ENCODE data around the gene CFAP221. TPM values are rescaled to one million over a fixed set of nuclear protein-coding genes. Genes with fewer than 3 reads are reported as not detected.

CFAP221 gene
- polyA plus RNA-seq, 2 of the 4 experiments (the other 2 are of a cell fraction) = 0.17 to 0.30 TPM

DNA sequence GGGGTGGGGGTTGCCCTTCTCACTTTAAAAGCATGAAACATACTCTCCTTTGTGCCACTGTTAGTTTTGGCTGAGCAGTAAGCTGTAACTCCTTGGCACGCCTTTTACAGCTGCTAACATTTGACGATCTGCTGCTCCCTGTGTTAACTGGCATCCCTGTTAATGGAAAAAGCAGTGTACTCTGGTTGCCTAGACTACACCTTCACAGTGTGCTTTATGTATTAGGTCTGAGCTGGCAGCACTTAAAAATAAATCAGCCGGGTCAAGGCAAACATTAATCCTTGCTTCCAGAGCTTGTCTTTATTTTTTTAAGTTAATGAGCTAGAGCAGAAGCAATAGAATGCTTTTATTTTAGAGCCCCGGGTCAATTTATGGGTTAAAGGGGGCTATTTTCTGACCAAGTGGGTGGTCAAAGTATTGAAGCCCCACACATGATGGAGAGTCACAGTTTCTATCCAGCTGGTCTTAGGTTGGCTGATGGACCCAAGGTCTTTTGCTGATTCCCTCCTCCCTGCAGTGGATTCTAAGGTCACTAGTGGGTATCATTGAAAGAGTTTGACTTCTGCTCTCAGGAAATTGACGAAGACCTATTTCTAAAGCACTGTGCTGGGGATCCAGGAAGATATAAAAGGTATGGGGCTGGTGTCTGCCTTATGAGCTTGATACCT lies 54.5 kb downstream of the CFAP221 start:
- Histone ChIP-seq H3K4me1 (no peaks in the 10 kb centered on the region), H3K27ac (no peak overlapping the region), H3K9me3 (no peaks in the 10 kb centered on the region), H3K4me3 (no peak overlapping the region), H3K4me2 (no peak overlapping the region)
- no peak for ATAC-seq
- FAIRE-seq = no peak
- POLR2A ChIA-PET = no interaction called here
- TF ChIP-seq GATA3 (IDR thresholded peaks at IDR 0.05; ENCODE audit: borderline replicate concordance) (no peak), REST (IDR thresholded peaks at IDR 0.05) (no peak), NR3C1 (IDR thresholded peaks at IDR 0.05) (no peak), SMC3 (IDR thresholded peaks at IDR 0.05) (no peak), EP300 (IDR thresholded peaks at IDR 0.05) (no peak), RCOR1 (IDR thresholded peaks at IDR 0.05; ENCODE audit: low read depth, low read length) (no peak)
- TF ChIP-seq, protein P1, sequence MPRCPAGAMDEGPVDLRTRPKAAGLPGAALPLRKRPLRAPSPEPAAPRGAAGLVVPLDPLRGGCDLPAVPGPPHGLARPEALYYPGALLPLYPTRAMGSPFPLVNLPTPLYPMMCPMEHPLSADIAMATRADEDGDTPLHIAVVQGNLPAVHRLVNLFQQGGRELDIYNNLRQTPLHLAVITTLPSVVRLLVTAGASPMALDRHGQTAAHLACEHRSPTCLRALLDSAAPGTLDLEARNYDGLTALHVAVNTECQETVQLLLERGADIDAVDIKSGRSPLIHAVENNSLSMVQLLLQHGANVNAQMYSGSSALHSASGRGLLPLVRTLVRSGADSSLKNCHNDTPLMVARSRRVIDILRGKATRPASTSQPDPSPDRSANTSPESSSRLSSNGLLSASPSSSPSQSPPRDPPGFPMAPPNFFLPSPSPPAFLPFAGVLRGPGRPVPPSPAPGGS (IDR thresholded peaks at IDR 0.05) = no peak
- TF ChIP-seq, protein P2, sequence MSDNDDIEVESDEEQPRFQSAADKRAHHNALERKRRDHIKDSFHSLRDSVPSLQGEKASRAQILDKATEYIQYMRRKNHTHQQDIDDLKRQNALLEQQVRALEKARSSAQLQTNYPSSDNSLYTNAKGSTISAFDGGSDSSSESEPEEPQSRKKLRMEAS (IDR thresholded peaks at IDR 0.05) = no peak
- 49% methylated on average over 5 of the region's 5 CpGs for WGBS (ENCODE audit: missing lambda C conversion rate)
- CTCF ChIA-PET = interaction anchor here (0.6 kb wide), 1 partner anchor 17 kb away, joined by 3 read pairs; no protein-coding TSS in a partner anchor
- no peak for DNase-seq (ENCODE audit: low read depth in 1 of 2, low spot score in 1 of 2)

GRCh38 chr2:119599384-119599783 lies 55.1 kb downstream of the CFAP221 start:
- POLR2A ChIA-PET = no interaction called here
- H3K4me2 ChIP-seq = no peak overlapping the region
- 69% methylated on average over 2 of the region's 2 CpGs for WGBS (ENCODE audit: missing lambda C conversion rate)
- FAIRE-seq (no peak), ATAC-seq (no peak), DNase-seq (ENCODE audit: low read depth in 1 of 2, low spot score in 1 of 2) (no peak)
- TF ChIP-seq PBX3 (IDR thresholded peaks at IDR 0.05) (no peak), ZNF302 (CRISPR knock-in tag; IDR thresholded peaks at IDR 0.05) (no peak), ELK1 (IDR thresholded peaks at IDR 0.05; ENCODE audit: low read depth, low read length) (no peak), EHF (CRISPR knock-in tag; IDR thresholded peaks at IDR 0.05) (no peak)
- TF ChIP-seq, protein P3, sequence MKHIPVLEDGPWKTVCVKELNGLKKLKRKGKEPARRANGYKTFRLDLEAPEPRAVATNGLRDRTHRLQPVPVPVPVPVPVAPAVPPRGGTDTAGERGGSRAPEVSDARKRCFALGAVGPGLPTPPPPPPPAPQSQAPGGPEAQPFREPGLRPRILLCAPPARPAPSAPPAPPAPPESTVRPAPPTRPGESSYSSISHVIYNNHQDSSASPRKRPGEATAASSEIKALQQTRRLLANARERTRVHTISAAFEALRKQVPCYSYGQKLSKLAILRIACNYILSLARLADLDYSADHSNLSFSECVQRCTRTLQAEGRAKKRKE (CRISPR knock-in tag; IDR thresholded peaks at IDR 0.05; ENCODE audit: low read depth) = no peak
- H3K4me3 ChIP-seq = no peak overlapping the region
- no peaks in the 10 kb centered on the region for H3K4me1 ChIP-seq
- no peaks in the 10 kb centered on the region for H3K9me3 ChIP-seq
- H3K27ac ChIP-seq = no peak overlapping the region
- CTCF ChIA-PET = no interaction called here

GRCh38 chr2:119605096-119605495 lies 60.8 kb downstream of the CFAP221 start:
- WGBS (ENCODE audit: missing lambda C conversion rate) = 49% methylated on average over 4 of the region's 4 CpGs
- ATAC-seq (no peak), FAIRE-seq (no peak), DNase-seq (ENCODE audit: low read depth in 1 of 2, low spot score in 1 of 2) (no peak)
- no peaks in the 10 kb centered on the region for H3K9me3 ChIP-seq
- TF ChIP-seq CHD2 (IDR thresholded peaks at IDR 0.05; ENCODE audit: low read length, partially characterized antibody) = no peak
- H3K27ac ChIP-seq = no peak overlapping the region
- CTCF ChIA-PET = no interaction called here
- H3K4me1 ChIP-seq = no peaks in the 10 kb centered on the region
- POLR2A ChIA-PET = no interaction called here
- no peak overlapping the region for H3K4me3 ChIP-seq
- no peak overlapping the region for H3K4me2 ChIP-seq

All from A549 (cell line).